DND-41 (cell line): Measurements from ENCODE around the gene PTOV1.

Experiments used
- CTCF ChIP-seq: IDR thresholded peaks from 2 replicates; pipeline ENCODE4 v1.5.1; 2012; ENCODE audit warnings: borderline replicate concordance, low read length, moderate library complexity, mild to moderate bottlenecking; ENCODE audit not compliant: poor library complexity, severe bottlenecking; ENCODE audit errors: extremely low read depth
- EZH2 ChIP-seq: IDR thresholded peaks from 3 replicates; pipeline ENCODE4 v1.6.1; 2012; ENCODE audit warnings: borderline replicate concordance, low read depth, mild to moderate bottlenecking, moderate library complexity, low read length, inconsistent platforms; ENCODE audit not compliant: severe bottlenecking

GRCh38 chr19:49881186-49881585 is 30.2 kb downstream of the PTOV1 start:
- no peak for TF ChIP-seq CTCF
- no peak for TF ChIP-seq EZH2
